HL-60/S4 treated with retinoic acid at 250 ng/mL for 4 days and 3 days (cell line): ENCODE measurements around the gene DNAAF8.

Source experiments
- in situ Hi-C: fragments of 300-500 bp; cut with MboI; formaldehyde crosslinking; loops from 2 replicates; pipeline ENCODE4 v1.7.0; 2022; ENCODE audit warnings: low sequenced_read_pairs

DNAAF8 gene

GRCh38 chr16:4748682-4749411, 14.5 kb downstream of the DNAAF8 start:
- in situ Hi-C loops, result no loop called here

GRCh38 chr16:4749700-4750257, 15.4 kb downstream of the DNAAF8 start:
- in situ Hi-C loops, result no loop called here

GRCh38 chr16:4750896-4751295, 16.6 kb downstream of the DNAAF8 start:
- in situ Hi-C loops, result no loop called here

- in situ Hi-C loops, result no loop called here
Measured at GRCh38 chr16:4752351-4753100, 18.2 kb downstream of the DNAAF8 start.

- in situ Hi-C loops, result no loop called here
Measured at GRCh38 chr16:4753227-4753626, 18.9 kb downstream of the DNAAF8 start.

- in situ Hi-C loops, result no loop called here
Measured at GRCh38 chr16:4754865-4755264, 20.5 kb downstream of the DNAAF8 start.

GRCh38 chr16:4755687-4756086, 21.4 kb downstream of the DNAAF8 start:
- in situ Hi-C loops, result no loop called here

GRCh38 chr16:4760221-4760910, 26.0 kb downstream of the DNAAF8 start:
- in situ Hi-C loops, result no loop called here

- in situ Hi-C loops, result no loop called here
Measured at GRCh38 chr16:4762205-4762604, 27.9 kb downstream of the DNAAF8 start.

- in situ Hi-C loops, result no loop called here
Measured at GRCh38 chr16:4763791-4764190, 29.5 kb downstream of the DNAAF8 start.

GRCh38 chr16:4765511-4766474, 31.5 kb downstream of the DNAAF8 start:
- in situ Hi-C loops, result no loop called here

GRCh38 chr16:4766875-4767628, 32.7 kb downstream of the DNAAF8 start, which contains the start of gene ZNF500:
Gene ZNF500, minus strand, starts transcription at chr16:4767162. Its CDS starts 1,184 bp downstream, at chr16:4765978.
- in situ Hi-C loops, result no loop called here

- in situ Hi-C loops, result no loop called here
Measured at GRCh38 chr16:4767872-4768548, 33.7 kb downstream of the DNAAF8 start.

GRCh38 chr16:4768549-4769305, 34.4 kb downstream of the DNAAF8 start:
- in situ Hi-C loops, result no loop called here

- in situ Hi-C loops, result no loop called here
Measured at GRCh38 chr16:4769306-4769638, 34.9 kb downstream of the DNAAF8 start.

GRCh38 chr16:4771646-4772045, 37.3 kb downstream of the DNAAF8 start:
- in situ Hi-C loops, result no loop called here

GRCh38 chr16:4772351-4772750, 38.0 kb downstream of the DNAAF8 start:
- in situ Hi-C loops, result no loop called here

- in situ Hi-C loops, result no loop called here
Measured at GRCh38 chr16:4775005-4775404, 40.7 kb downstream of the DNAAF8 start.
